Uterus (tissue), 2 donors: ENCODE data around the gene IER3IP1.

Experiments used
- CTCF ChIP-seq, 4 experiments: fragments of 200-600 bp in 2 of 4; fragments of 450-650 bp in 2 of 4; sonication (generic) in 2 of 4; IDR thresholded peaks; one replicate each; pipeline ENCODE4 v1.5.1; 2016 to 2019; ENCODE audit warnings: antibody characterized with exemption in 4 of 4, mild to moderate bottlenecking in 2 of 4, moderate library complexity in 1 of 4
- POLR2A ChIP-seq, 2 donors: fragments of 450-650 bp; IDR thresholded peaks; one replicate each; pipeline ENCODE4 v1.6.1; 2016; ENCODE audit warnings: antibody characterized with exemption in 2 of 2, mild to moderate bottlenecking in 1 of 2, moderate library complexity in 1 of 2

GRCh38 chr18:47168509-47168908 lies 7.7 kb downstream of the IER3IP1 start:
- TF ChIP-seq CTCF (IDR thresholded peaks at IDR 0.05) (no peak), POLR2A (IDR thresholded peaks at IDR 0.05) (no peak)
